Measurements from ENCODE around the gene TGFBR2.

TGFBR2 gene

DNA sequence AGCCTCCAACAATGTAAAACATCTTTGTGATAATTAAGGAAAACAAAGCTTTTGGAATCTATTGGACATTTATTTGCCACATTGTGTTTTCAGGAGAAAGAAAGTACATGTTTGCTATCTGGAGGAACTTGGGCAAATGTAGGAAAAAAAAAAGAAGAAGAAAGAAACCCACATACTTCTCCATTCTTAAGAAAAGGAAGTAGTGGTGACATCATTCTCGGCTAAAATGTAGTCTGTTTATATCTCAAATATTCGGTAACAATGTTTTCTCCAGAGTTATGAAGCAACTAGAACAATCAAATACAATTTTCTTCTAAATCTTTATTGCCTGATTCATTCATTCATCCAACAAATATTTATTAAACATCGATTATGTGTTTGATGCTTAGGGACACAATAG is 2.3 kb upstream of the TGFBR2 start:
- no peak for DNase-seq

GRCh38 chr3:30604558-30604957 is 1.8 kb upstream of the TGFBR2 start:
- no peak for DNase-seq

- DNase-seq, result no peak
These were observed 1.4 kb upstream of the TGFBR2 start for GRCh38 chr3:30605005-30605404.

- no peak for DNase-seq
These were observed 598 bp upstream of the TGFBR2 start for GRCh38 chr3:30605706-30606300.

GRCh38 chr3:30607032-30607833 is 832 bp downstream of the TGFBR2 start:
- DNase-seq, result no peak

DNA sequence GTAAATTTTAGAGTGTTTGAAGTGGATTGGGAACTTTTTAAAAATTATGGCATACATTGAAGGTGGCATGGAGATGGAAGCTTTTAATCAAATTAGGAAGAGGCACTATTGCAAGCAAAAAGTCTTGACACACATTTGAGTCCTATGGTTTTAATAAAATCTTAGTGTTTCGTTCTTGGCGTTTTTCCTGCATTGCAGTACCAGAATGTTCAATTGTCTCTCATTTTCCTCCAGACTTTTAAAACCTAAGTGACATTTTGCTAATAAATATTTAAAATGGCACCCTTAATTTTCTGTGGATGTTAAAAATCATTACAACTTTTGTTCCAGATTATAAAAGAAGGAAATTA is 2.2 kb downstream of the TGFBR2 start:
- no peak for DNase-seq

DNA sequence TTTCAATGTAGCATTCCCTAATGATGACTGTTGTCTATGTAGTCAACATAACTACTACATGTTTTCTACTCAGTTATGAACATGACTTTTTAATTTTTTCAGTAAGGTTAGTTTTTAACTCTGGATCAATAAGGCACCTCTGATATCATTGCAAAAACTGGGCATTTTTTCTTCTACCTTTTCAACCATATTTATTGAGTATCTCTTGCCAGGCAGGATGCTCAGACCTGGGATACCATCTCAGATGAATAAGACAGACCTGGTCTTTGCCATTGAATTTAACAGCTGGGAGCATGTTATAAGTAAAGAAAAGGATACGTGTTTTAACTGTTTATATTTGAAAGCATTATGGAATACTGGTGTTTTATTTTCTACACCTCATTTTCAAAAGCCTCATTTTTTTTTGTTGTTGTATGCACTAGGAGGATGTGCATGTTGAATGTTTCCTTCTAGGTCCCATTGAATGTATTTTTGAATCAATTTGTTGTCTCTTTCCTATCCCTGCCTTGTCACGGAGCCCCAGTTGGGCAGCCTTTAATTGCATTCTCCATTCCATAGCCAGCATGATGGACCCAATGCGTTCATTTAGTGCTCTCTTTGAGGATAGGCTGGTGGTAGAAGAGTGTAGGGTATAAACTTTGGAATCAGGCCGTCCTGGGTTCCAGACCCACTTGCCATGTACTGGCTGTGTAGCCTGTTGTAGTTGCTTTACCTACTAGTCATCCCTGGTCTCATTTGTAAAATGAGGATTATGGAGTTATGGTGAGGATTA is 3.7 kb downstream of the TGFBR2 start:
- no peak for DNase-seq

DNA sequence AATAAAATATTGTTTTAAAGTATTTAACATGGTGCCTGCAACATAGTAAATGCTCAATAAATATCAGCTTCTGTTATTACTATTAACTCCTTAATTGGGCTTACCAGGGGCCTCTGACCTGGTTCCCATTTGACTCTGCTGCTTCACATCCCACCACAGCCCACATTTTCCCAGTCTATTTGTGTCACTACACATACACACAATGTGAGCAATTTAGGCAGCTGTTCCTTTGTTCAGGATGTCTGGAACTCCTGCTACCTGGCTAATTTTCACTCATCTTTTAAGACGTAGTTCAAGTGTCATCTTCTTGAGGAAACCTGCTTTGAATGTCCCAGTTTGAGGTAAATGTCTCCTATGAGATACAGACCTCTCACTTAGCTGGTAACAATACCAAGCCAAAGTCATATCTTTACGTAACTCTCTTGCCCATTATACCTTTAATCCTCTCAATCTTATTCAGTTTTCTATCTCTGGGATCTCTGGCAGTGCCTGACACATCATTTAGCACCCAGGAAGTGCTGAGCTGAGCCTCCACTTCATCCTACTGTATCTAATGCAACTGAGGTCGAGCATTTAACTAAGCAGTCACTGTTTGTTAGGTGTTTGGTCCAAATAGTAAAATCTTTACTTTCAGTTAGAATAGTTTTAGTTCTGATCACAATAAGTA is 4.4 kb downstream of the TGFBR2 start:
- no peak for DNase-seq

DNA sequence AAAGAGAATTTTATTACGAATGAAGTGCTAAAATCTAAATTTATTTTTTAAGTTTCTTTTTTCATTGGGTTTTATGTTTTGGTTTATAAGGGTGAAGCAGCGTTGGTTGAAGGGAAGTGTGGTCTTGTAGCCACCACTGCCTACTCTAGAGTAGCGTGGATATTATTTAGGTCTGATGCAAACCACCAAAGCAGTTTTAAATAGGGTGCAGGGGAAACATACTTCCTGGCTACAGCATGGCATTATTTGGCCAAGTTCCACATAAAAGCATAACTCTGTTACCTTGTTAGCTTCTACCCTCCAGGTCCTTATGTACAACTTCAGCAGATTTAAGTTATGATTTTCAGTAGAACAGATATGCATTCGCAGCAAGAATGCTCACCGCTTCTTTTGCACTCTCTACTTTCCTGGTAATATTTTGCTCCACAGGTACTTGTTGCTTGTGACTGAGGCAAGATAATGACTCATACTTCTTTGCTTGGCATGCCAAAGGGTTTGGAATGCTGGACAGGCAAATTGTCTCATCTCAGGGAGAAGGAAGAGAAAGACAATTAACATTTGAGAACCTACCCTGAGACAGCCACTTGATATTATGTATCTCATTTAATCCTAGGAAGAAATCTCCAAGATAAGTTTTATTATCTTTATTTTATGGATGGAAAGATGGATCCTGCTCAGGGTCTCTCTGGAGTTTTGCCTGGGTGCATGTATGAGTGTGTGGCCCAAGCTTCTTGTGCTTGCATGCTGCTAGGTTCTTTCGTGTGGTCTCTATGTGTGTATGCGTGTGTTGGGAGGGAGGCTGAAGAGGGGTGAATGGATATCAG is 5.4 kb downstream of the TGFBR2 start:
- DNase-seq, result no peak

GRCh38 chr3:30612437-30613132 is 6.2 kb downstream of the TGFBR2 start:
- no peak for DNase-seq

DNA sequence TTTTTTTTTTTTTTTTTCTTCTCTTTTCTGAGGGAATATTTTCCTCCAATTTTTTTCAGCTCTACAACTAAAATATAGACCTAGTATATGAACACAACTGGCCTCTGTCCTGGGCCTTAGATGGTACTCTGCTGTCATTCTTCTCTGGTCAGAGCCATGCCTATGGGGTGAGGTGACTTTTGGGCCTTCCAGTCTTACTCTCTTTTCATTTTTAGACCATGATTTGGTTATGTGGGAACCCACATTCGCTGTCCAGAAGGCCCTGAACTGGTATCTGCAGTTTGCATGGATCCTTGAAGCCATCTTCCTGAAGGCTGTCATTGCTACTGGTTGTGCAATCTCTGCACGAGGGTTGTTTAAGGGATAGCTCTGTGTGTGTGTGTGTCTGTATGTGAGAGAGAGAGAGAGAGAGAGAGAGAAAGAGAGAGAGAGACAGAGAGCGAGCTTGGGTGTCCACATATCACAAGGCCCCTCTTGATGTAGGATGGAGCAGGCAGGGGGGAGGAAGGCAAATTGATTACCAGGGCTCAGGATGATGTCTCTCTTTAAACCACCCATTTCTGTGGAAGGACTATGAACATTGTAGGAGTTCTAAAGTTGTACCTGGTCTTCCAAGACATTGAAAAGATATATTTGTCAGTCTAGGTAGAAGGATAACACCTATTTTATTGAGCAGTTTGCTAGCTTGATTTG is 6.9 kb downstream of the TGFBR2 start:
- DNase-seq, result no peak

DNA sequence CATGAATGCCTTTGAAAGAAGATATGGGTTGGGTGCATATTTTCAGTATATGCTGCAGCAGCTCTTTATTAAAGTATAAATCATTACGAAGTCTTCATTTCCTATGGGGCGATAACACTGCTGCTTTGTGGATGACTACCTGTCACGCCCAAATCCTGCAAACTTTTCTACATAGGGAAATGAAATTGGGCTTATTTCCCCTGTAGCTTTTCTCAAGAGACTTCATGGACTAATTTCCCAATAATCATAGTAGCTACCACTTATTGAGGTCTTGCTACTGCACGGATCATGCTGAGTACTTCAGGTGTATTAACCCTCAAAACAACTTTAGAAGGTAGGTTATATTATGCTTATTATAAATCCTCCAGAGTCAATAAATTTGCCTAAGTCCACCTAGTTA is 8.0 kb downstream of the TGFBR2 start:
- no peak for DNase-seq

DNA sequence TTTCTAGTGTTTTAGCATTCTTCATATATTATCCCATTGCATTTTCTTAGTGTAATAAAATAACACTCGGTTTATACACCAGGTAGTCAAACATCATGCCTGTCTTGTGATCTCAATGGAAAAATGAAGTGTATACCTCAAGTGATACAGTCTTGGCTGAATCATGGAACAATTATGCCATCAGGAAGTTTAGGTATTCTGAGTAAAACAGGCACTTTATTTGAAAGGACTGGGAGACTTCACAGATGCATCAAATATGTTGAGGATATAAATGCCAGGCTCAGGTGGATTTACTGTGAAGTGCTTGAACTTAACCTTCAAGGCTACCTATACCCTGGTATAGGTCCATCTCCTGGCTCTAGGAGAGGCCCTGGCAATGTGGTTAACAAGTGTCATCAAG is 8.5 kb downstream of the TGFBR2 start:
- no peak for DNase-seq

GRCh38 chr3:30615615-30616346 is 9.4 kb downstream of the TGFBR2 start:
- no peak for DNase-seq

DNA sequence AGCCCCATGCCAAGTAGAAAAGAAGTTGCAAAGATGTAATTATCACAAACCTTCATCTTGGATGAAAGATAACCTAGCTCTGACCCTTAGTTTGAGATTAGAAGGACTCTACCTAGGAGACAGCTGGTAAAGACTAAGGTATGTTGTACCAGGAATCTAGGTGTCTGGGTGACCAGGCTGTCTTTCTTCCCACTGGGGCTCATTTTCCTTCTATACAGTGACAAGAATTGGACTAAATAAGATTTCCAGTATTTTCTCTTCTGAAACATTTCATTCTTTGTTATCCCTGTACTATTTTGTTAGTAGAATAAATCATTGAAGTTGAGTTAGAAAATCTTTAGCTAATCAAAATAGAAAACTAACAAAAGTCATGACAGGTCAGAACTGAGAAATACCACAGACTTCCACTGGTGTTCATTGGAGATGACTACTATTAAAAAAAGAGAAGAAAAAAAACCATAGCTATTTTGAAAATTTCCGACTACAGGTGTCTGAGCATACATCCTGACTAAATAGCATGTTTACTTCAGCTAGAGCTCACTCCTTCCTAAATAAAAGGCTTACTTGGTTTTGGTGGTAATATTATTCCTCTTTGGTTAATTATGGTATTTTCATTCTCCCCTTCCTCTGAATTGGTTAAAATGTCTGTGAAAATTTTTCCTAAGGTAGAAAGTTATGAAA is 10.1 kb downstream of the TGFBR2 start:
- no peak for DNase-seq

DNA sequence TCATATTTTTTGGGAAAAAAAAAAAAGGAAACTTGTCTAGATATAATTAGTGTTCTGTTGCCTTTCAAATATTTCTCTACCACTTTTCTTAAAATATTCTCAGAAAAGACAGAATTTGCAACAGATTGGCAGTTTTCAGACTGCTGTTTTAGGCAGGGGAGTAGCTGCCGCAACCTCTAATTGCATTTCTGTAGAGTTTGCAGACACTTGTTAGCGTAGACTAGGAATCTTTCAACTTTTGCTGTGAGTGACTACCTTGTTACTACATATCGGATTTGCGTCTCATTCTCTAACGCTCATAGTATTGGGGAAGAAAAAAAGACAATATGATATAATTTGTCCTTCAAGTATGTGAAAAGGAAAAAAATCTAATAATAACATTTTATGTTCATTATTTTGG is 10.7 kb downstream of the TGFBR2 start:
- DNase-seq, result no peak

DNA sequence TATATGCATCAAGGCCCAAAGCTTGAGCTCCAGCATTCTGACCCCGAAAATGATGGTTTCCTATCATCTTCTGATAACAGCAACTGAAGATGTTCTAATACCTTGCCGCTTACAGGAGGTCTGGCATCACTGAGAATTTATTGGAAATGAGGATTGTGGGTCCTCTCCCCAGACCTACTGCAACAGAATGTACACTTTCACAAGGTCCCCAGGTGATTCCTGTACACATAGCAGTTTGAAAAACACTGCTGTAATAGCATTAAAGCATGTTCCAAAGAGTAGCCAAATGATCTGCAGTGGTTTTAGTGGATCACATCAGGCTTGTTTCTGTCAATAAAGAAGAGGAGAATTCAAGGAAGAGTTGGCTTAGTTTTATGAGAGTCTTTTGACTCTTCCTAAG is 11.3 kb downstream of the TGFBR2 start:
- DNase-seq, result no peak

DNA sequence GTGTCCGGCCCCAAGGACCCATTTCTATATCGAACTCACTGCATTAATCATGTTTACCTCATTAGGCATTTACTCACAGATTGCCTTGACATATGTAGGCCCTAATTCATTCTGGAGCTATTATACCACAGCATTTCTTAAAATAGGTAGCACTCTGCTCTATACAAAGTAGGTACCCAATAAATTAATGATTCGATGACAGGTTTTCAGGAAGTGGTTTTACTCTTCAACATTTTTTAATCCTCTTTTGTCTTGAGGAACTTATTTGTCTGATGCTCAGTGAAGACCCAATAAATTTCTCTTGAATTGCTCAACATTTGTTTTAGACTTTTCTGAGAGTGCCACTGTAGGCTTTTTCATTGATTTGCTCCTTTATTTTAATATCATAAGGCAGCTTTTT is 12.1 kb downstream of the TGFBR2 start:
- DNase-seq, result no peak

DNA sequence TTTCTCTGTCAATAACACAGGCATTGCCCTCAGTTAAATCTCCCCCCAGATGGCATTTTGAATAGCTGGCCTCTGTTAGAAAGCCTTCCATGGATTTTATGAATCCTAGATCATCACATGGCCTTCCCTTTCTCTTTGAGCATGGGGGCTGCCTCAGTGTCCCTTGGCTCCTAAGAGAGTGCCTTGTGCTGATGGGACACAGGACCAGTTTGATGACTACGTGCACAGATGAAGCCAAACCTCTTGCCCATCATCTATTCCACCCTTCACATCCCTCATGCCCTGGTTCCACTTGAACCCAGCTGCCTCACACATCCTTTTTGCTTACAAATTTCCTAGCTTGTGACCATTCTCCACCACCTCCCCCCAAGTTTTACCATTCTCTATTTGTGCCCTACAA is 12.9 kb downstream of the TGFBR2 start:
- no peak for DNase-seq
